K562 (cell line): Measurements from ENCODE around the gene CS. TPM values are rescaled to one million over a fixed set of nuclear protein-coding genes. Genes with fewer than 3 reads are reported as not detected.
A peak's percentile ranks its signal among the peaks of the same experiment; 100 is the strongest.

Experiments
- BACH1 ChIP-seq: fragments of 200-800 bp; sonication (Bioruptor generic); IDR thresholded peaks from 2 replicates; pipeline ENCODE4 v1.6.1; 2016; ENCODE audit warnings: missing genetic modification characterization, missing compliant biosample characterization
- MYC ChIP-seq, 2 experiments: fragments of 250-450 bp in 1 of 2; sonication (Bioruptor Pico) in 1 of 2; IDR thresholded peaks; 2 replicates each; pipeline versions ENCODE4 v1.5.1 to v1.6.1; 2012 to 2021; ENCODE audit warnings: low read depth in 2 of 2, borderline replicate concordance in 1 of 2, improper control_type of control experiment in 1 of 2, low read length in 1 of 2, mild to moderate bottlenecking in 1 of 2, moderate library complexity in 1 of 2
- NELFE ChIP-seq: IDR thresholded peaks from 2 replicates; pipeline ENCODE4 v1.6.1; 2011; ENCODE audit warnings: mild to moderate bottlenecking; ENCODE audit not compliant: insufficient read depth, insufficient read length
- PATZ1 ChIP-seq: fragments of 250-450 bp; sonication (Bioruptor Pico); IDR thresholded peaks from 2 replicates; pipeline ENCODE4 v1.5.0; 2020; ENCODE audit warnings: mild to moderate bottlenecking, borderline replicate concordance
- TARDBP ChIP-seq: fragments of 450-650 bp; IDR thresholded peaks from 2 replicates; pipeline ENCODE4 v1.6.1; 2016
- TBL1XR1 ChIP-seq, 2 experiments: IDR thresholded peaks; 2 replicates each; pipeline ENCODE4 v1.6.1; 2012; ENCODE audit warnings: improper control_type of control experiment in 2 of 2, low read length in 2 of 2, mild to moderate bottlenecking in 1 of 2
- ZNF277 ChIP-seq: fragments of 250-450 bp; sonication (Bioruptor Pico); IDR thresholded peaks from 2 replicates; pipeline ENCODE4 v1.8.0; 2022; ENCODE audit warnings: inconsistent platforms, mild to moderate bottlenecking, moderate library complexity, borderline replicate concordance
- polyA plus RNA-seq, 8 experiments: library from polyadenylated mRNA; depleted of rRNA in 4 of 8; stranded (reverse) in 5 of 8; unstranded in 3 of 8; fragments of >200 nt; fragmentation: Nextera tagmentation in 2 of 8; fragmentation: Illumina TruSeq in 1 of 8; extraction: Ambion mirVana in 2 of 8; extraction: Trizol in 1 of 8; gene quantifications; 2 replicates each; pipeline versions ENCODE4 v1.2.1 to v1.2.3, GENCODE V29; 2011 to 2014; ENCODE audit warnings: inconsistent platforms in 1 of 8, missing spikeins in 1 of 8
- total RNA-seq, 7 experiments: library from RNA; depleted of rRNA in 6 of 7; stranded (reverse); fragments of >200 nt in 6 of 7; fragmentation: Illumina TruSeq in 2 of 7; extraction: Trizol in 2 of 7; gene quantifications; 2 replicates each; pipeline versions ENCODE4 v1.2.1 to v1.2.3, GENCODE V29; 2011 to 2021; ENCODE audit warnings: low replicate concordance in 1 of 7
- TF ChIP-seq, protein P1 (sequence below), 2 experiments: fragments of 450-650 bp; IDR thresholded peaks; 2 replicates each; pipeline ENCODE4 v1.6.1; 2016; ENCODE audit warnings: mild to moderate bottlenecking in 2 of 2, borderline replicate concordance in 1 of 2, low read depth in 1 of 2, moderate library complexity in 1 of 2
- TF ChIP-seq, protein P2 (sequence below), 2 experiments: fragments of 450-650 bp; IDR thresholded peaks; 2 replicates each; pipeline ENCODE4 v1.6.1; 2018; ENCODE audit warnings: mild to moderate bottlenecking in 2 of 2, low read depth in 1 of 2; ENCODE audit not compliant: partially characterized antibody in 2 of 2

The CS gene
- total and polyA plus RNA-seq, 9 of the 15 experiments (the other 6 are each of a cell fraction or from before 2014, with no cell fraction given): 99.9 to 390 (median 149) TPM

- TF ChIP-seq, protein P1, sequence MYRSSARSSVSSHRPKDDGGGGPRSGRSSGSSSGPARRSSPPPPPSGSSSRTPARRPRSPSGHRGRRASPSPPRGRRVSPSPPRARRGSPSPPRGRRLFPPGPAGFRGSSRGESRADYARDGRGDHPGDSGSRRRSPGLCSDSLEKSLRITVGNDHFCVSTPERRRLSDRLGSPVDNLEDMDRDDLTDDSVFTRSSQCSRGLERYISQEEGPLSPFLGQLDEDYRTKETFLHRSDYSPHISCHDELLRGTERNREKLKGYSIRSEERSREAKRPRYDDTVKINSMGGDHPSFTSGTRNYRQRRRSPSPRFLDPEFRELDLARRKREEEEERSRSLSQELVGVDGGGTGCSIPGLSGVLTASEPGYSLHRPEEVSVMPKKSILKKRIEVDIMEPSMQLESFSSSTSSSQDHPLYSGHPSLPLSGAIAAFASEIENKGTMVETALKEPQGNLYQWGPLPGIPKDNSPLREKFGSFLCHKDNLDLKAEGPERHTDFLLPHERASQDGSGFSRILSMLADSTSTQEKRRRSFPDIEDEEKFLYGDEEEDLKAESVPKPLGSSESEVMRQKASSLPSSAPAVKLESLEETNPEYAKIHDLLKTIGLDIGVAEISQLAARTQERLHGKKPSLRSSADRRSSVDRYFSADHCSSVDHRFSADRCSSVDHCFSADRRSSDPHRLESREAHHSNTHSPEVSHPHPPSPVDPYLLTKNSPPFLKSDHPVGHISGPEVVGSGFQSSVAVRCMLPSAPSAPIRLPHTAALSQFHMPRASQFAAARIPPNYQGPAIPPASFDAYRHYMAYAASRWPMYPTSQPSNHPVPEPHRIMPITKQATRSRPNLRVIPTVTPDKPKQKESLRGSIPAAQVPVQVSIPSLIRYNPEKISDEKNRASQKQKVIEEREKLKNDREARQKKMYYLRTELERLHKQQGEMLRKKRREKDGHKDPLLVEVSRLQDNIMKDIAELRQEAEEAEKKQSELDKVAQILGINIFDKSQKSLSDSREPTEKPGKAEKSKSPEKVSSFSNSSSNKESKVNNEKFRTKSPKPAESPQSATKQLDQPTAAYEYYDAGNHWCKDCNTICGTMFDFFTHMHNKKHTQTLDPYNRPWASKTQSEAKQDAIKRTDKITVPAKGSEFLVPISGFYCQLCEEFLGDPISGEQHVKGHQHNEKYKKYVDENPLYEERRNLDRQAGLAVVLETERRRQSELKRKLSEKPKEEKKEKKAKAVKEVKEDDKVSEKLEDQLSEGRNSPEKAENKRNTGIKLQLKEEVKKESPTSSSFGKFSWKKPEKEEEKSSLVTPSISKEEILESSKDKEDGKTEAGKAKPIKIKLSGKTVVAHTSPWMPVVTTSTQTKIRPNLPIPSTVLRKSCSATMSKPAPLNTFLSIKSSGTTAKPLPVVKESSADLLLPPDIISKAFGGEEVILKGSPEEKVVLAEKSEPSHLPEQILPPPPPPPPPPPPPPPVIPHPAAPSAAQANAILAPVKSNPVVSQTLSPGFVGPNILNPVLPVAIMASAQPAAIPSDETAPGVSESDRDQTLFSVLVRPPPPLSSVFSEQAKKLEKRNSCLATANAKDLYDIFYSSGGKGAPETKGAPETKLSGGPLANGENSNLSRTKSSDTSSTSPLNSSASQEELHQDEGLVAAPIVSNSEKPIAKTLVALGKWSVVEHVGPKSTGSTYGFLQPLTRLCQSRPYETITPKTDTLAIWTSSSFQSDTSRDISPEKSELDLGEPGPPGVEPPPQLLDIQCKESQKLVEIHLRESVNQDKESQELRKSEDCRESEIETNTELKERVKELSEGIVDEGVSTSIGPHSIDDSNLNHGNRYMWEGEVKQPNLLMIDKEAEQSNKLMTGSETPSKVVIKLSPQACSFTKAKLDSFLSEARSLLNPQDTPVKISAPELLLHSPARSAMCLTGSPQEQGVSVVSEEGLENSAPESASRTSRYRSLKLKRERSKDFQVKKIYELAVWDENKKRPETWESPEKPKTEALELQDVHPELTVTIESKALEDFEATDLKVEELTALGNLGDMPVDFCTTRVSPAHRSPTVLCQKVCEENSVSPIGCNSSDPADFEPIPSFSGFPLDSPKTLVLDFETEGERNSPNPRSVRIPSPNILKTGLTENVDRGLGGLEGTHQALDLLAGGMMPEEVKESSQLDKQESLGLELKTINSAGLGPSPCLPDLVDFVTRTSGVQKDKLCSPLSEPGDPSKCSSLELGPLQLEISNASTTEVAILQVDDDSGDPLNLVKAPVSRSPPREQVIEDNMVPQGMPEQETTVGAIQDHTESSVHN (IDR thresholded peaks at IDR 0.05; ENCODE audit: borderline replicate concordance in 1 of 2, low read depth in 1 of 2): no peak
- TF ChIP-seq TBL1XR1 (IDR thresholded peaks at IDR 0.05; ENCODE audit: low read length in 2 of 2) (no peak; a peak in 1 of 4 replicates), MYC (IDR thresholded peaks at IDR 0.05; ENCODE audit: low read depth, low read length) (peak; percentile 93), MYC (CRISPR knock-in tag; IDR thresholded peaks at IDR 0.05; ENCODE audit: borderline replicate concordance, low read depth) (peak; percentile 94), ZNF277 (CRISPR knock-in tag) (no peak), PATZ1 (CRISPR knock-in tag) (no peak), NELFE (no peak), BACH1 (tag) (no peak), TARDBP (no peak)
- TF ChIP-seq, protein P2, sequence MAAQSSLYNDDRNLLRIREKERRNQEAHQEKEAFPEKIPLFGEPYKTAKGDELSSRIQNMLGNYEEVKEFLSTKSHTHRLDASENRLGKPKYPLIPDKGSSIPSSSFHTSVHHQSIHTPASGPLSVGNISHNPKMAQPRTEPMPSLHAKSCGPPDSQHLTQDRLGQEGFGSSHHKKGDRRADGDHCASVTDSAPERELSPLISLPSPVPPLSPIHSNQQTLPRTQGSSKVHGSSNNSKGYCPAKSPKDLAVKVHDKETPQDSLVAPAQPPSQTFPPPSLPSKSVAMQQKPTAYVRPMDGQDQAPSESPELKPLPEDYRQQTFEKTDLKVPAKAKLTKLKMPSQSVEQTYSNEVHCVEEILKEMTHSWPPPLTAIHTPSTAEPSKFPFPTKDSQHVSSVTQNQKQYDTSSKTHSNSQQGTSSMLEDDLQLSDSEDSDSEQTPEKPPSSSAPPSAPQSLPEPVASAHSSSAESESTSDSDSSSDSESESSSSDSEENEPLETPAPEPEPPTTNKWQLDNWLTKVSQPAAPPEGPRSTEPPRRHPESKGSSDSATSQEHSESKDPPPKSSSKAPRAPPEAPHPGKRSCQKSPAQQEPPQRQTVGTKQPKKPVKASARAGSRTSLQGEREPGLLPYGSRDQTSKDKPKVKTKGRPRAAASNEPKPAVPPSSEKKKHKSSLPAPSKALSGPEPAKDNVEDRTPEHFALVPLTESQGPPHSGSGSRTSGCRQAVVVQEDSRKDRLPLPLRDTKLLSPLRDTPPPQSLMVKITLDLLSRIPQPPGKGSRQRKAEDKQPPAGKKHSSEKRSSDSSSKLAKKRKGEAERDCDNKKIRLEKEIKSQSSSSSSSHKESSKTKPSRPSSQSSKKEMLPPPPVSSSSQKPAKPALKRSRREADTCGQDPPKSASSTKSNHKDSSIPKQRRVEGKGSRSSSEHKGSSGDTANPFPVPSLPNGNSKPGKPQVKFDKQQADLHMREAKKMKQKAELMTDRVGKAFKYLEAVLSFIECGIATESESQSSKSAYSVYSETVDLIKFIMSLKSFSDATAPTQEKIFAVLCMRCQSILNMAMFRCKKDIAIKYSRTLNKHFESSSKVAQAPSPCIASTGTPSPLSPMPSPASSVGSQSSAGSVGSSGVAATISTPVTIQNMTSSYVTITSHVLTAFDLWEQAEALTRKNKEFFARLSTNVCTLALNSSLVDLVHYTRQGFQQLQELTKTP (IDR thresholded peaks at IDR 0.05; ENCODE audit: low read depth in 1 of 2, partially characterized antibody in 2 of 2): no peak
Observed at GRCh38 chr12:56299853-56300643, at the start of gene CS (continued).
